Peyer's patch (tissue), 4 donors: ENCODE results near the gene CRIM1. TPM values are rescaled to one million over a fixed set of nuclear protein-coding genes. Genes with fewer than 3 reads are reported as not detected.

Experiments used
- DNase-seq, 3 donors: peaks; one replicate each; pipeline ENCODE4 v3.0.0-alpha.2; 2017 to 2019
- H3K27ac ChIP-seq, 4 donors: fragments of 200-600 bp; sonication (generic); one replicate each; pipeline ENCODE4 v1.5.1; 2016 to 2019
- H3K27me3 ChIP-seq, 2 donors: fragments of 200-600 bp; sonication (generic); one replicate each; pipeline ENCODE4 v1.5.1; 2019
- H3K36me3 ChIP-seq, 3 donors: fragments of 200-600 bp; sonication (generic); one replicate each; pipeline ENCODE4 v1.5.1; 2016 to 2019
- H3K4me1 ChIP-seq, 4 donors: fragments of 200-600 bp; sonication (generic); one replicate each; pipeline ENCODE4 v1.5.1; 2016 to 2019
- H3K4me3 ChIP-seq, 4 donors: fragments of 200-600 bp; sonication (generic); 1 replicate in 3 of 4; 2 replicates in 1 of 4; pipeline ENCODE4 v1.5.1; 2016 to 2019; ENCODE audit warnings: mild to moderate bottlenecking in 1 of 4
- H3K9me3 ChIP-seq, 4 donors: fragments of 200-600 bp; sonication (generic); one replicate each; pipeline ENCODE4 v1.5.1; 2016 to 2019; ENCODE audit warnings: mild to moderate bottlenecking in 1 of 4
- POLR2A ChIP-seq, 2 donors: fragments of 450-650 bp; IDR thresholded peaks; one replicate each; pipeline ENCODE4 v1.5.1; 2017; ENCODE audit warnings: antibody characterized with exemption in 2 of 2, mild to moderate bottlenecking in 2 of 2, moderate library complexity in 2 of 2
- total RNA-seq, 4 donors: library from RNA; depleted of rRNA; stranded (reverse); fragments of >200 nt; gene quantifications; one replicate each; pipeline ENCODE4 v1.1.0, GENCODE V29; 2016
- TF ChIP-seq, protein P1 (sequence below), 6 experiments: fragments of 450-650 bp in 4 of 6; fragments of 200-600 bp in 2 of 6; sonication (generic) in 1 of 6; IDR thresholded peaks; one replicate each; pipeline ENCODE4 v1.5.1; 2017 to 2019; ENCODE audit warnings: antibody characterized with exemption in 6 of 6, mild to moderate bottlenecking in 3 of 6, moderate library complexity in 1 of 6

The CRIM1 gene
- total RNA-seq, 4 donors from 2014 or later, result 29.9 to 181 (median 63.6) TPM

DNA sequence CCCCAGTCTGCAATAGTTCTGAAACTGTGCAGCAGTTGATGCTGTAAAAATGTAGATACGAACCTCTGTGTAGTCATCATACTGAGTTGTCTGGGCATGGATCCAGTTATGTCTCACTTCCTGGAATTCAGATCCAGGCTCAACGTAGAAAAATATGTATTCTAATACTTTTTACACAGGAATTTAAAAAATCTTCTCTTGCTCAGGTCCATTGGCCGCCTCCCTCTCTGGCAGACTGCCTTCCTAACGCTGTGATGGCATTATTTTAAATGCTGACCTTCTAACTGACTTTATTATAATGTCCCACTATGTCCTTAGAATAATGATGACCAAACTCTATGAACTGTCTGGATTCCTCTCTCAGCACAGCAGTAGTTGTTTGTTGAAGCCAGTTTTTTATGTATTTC is 122.8 kb downstream of the CRIM1 start:
- H3K4me1 ChIP-seq, result no peaks in the 10 kb centered on the region
- DNase-seq, result no peak
- no peaks in the 10 kb centered on the region for H3K27me3 ChIP-seq
- no peak overlapping the region for H3K4me3 ChIP-seq
- no peak overlapping the region for H3K27ac ChIP-seq
- no peaks in the 10 kb centered on the region for H3K9me3 ChIP-seq
- no peak for TF ChIP-seq POLR2A (IDR thresholded peaks at IDR 0.05)
- TF ChIP-seq, protein P1, sequence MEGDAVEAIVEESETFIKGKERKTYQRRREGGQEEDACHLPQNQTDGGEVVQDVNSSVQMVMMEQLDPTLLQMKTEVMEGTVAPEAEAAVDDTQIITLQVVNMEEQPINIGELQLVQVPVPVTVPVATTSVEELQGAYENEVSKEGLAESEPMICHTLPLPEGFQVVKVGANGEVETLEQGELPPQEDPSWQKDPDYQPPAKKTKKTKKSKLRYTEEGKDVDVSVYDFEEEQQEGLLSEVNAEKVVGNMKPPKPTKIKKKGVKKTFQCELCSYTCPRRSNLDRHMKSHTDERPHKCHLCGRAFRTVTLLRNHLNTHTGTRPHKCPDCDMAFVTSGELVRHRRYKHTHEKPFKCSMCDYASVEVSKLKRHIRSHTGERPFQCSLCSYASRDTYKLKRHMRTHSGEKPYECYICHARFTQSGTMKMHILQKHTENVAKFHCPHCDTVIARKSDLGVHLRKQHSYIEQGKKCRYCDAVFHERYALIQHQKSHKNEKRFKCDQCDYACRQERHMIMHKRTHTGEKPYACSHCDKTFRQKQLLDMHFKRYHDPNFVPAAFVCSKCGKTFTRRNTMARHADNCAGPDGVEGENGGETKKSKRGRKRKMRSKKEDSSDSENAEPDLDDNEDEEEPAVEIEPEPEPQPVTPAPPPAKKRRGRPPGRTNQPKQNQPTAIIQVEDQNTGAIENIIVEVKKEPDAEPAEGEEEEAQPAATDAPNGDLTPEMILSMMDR (IDR thresholded peaks at IDR 0.05), result no peak
- peaks cover 0 to 38% (median 0%) of the 10 kb centered on the region in 3 donors for H3K36me3 ChIP-seq

GRCh38 chr2:36478999-36479398 is 123.4 kb downstream of the CRIM1 start:
- no peak for DNase-seq
- Histone ChIP-seq H3K27ac (no peak overlapping the region), H3K36me3 (peaks cover 0 to 38% (median 0%) of the 10 kb centered on the region in 3 donors), H3K9me3 (no peaks in the 10 kb centered on the region), H3K4me1 (no peaks in the 10 kb centered on the region), H3K27me3 (no peaks in the 10 kb centered on the region), H3K4me3 (no peak overlapping the region)
- TF ChIP-seq POLR2A (IDR thresholded peaks at IDR 0.05), result no peak
- TF ChIP-seq, protein P1 (IDR thresholded peaks at IDR 0.05), result no peak

GRCh38 chr2:36479406-36479805 is 123.8 kb downstream of the CRIM1 start:
- Histone ChIP-seq H3K27ac (no peak overlapping the region), H3K27me3 (no peaks in the 10 kb centered on the region), H3K9me3 (no peaks in the 10 kb centered on the region), H3K4me3 (no peak overlapping the region), H3K4me1 (no peaks in the 10 kb centered on the region), H3K36me3 (peaks cover 0 to 38% (median 0%) of the 10 kb centered on the region in 3 donors)
- no peak for TF ChIP-seq POLR2A (IDR thresholded peaks at IDR 0.05)
- TF ChIP-seq, protein P1 (IDR thresholded peaks at IDR 0.05), result no peak
- no peak for DNase-seq

- no peak for DNase-seq
- Histone ChIP-seq H3K4me1 (no peaks in the 10 kb centered on the region), H3K36me3 (peaks cover 0 to 38% (median 0%) of the 10 kb centered on the region in 3 donors), H3K9me3 (no peaks in the 10 kb centered on the region), H3K27ac (no peak overlapping the region), H3K4me3 (no peak overlapping the region), H3K27me3 (no peaks in the 10 kb centered on the region)
- TF ChIP-seq POLR2A (IDR thresholded peaks at IDR 0.05), result no peak
- TF ChIP-seq, protein P1 (IDR thresholded peaks at IDR 0.05), result no peak
These were observed 124.5 kb downstream of the CRIM1 start for GRCh38 chr2:36480028-36480427.

- Histone ChIP-seq H3K27me3 (no peaks in the 10 kb centered on the region), H3K27ac (no peak overlapping the region), H3K4me1 (no peaks in the 10 kb centered on the region), H3K36me3 (peaks cover 0 to 38% (median 0%) of the 10 kb centered on the region in 3 donors), H3K4me3 (no peak overlapping the region), H3K9me3 (no peaks in the 10 kb centered on the region)
- DNase-seq, result no peak
- no peak for TF ChIP-seq POLR2A (IDR thresholded peaks at IDR 0.05)
- TF ChIP-seq, protein P1 (IDR thresholded peaks at IDR 0.05), result no peak
These were observed 125.1 kb downstream of the CRIM1 start for GRCh38 chr2:36480636-36481035.

GRCh38 chr2:36481709-36482108 is 126.1 kb downstream of the CRIM1 start:
- H3K9me3 ChIP-seq, result no peaks in the 10 kb centered on the region
- TF ChIP-seq, protein P1 (IDR thresholded peaks at IDR 0.05), result no peak
- TF ChIP-seq POLR2A (IDR thresholded peaks at IDR 0.05), result no peak
- H3K4me1 ChIP-seq, result no peaks in the 10 kb centered on the region
- peak overlapping the region in 1 of 4 donors; percentile 38 for H3K27ac ChIP-seq
- peaks cover 0 to 37% (median 0%) of the 10 kb centered on the region in 3 donors for H3K36me3 ChIP-seq
- no peaks in the 10 kb centered on the region for H3K27me3 ChIP-seq
- no peak overlapping the region for H3K4me3 ChIP-seq
- DNase-seq, result no peak
